Fibroblast of the aortic adventitia (primary cell): ENCODE results near the gene DRC1. TPM values are rescaled to one million over a fixed set of nuclear protein-coding genes. Genes with fewer than 3 reads are reported as not detected.

Experiments
- DNase-seq: peaks from one replicate; pipeline ENCODE4 v3.0.0-alpha.2; 2010; ENCODE audit warnings: low read depth
- H3K4me3 ChIP-seq: 2 replicates; pipeline ENCODE4 v1.5.1; 2011; ENCODE audit warnings: low read depth, mild to moderate bottlenecking, control low read depth, low read length, moderate library complexity
- CTCF ChIP-seq: IDR thresholded peaks from 2 replicates; pipeline ENCODE4 v1.5.1; 2011; ENCODE audit warnings: mild to moderate bottlenecking, low read length, control low read depth, inconsistent platforms; ENCODE audit not compliant: insufficient read depth
- total RNA-seq: library from RNA; depleted of rRNA; stranded (reverse); fragments of >200 nt; gene quantifications from 2 replicates; pipeline ENCODE4 v1.2.3, GENCODE V29; 2012; ENCODE audit warnings: low replicate concordance

Gene DRC1
- total RNA-seq, 1 donor = not detected

GRCh38 chr2:26451700-26452099 is 50.0 kb downstream of the DRC1 start:
- H3K4me3 ChIP-seq = no peak overlapping the region
- TF ChIP-seq CTCF = no peak

GRCh38 chr2:26453421-26454329 is 52.0 kb downstream of the DRC1 start:
- DNase-seq = no peak

More at GRCh38 chr2:26451700-26452099, 50.0 kb downstream of the DRC1 start:
- no peak for DNase-seq

GRCh38 chr2:26454561-26455001 is 52.9 kb downstream of the DRC1 start:
- no peak overlapping the region for H3K4me3 ChIP-seq
- DNase-seq = no peak
- no peak for TF ChIP-seq CTCF

More at GRCh38 chr2:26453421-26454329, 52.0 kb downstream of the DRC1 start:
- TF ChIP-seq CTCF = no peak
- no peak overlapping the region for H3K4me3 ChIP-seq

- DNase-seq = no peak
- no peak overlapping the region for H3K4me3 ChIP-seq
- no peak for TF ChIP-seq CTCF
Measured at GRCh38 chr2:26455037-26455669, 53.4 kb downstream of the DRC1 start.

- no peak for DNase-seq
- no peak overlapping the region for H3K4me3 ChIP-seq
- TF ChIP-seq CTCF = no peak
Measured at GRCh38 chr2:26455670-26456439, 54.1 kb downstream of the DRC1 start.

- no peak for TF ChIP-seq CTCF
- DNase-seq = no peak
- H3K4me3 ChIP-seq = no peak overlapping the region
Measured at GRCh38 chr2:26456440-26457250, 54.9 kb downstream of the DRC1 start.
